Activated CD4-positive, alpha-beta T cell treated with anti-CD3 and anti-CD28 coated beads, Interleukin-2, amount 50 U/mL, for 4 hours (primary cell): Measurements from ENCODE around the gene EXD2.
"Not testable (repeated sequence)": the region's sequence is repeated elsewhere in the genome, so short reads cannot be mapped to it uniquely, and the experiment has no call there.

ENCODE experiments used
- DNase-seq, 2 experiments: peaks; one replicate each; pipeline ENCODE4 v3.0.0-alpha.2; 2020

The EXD2 gene

DNA sequence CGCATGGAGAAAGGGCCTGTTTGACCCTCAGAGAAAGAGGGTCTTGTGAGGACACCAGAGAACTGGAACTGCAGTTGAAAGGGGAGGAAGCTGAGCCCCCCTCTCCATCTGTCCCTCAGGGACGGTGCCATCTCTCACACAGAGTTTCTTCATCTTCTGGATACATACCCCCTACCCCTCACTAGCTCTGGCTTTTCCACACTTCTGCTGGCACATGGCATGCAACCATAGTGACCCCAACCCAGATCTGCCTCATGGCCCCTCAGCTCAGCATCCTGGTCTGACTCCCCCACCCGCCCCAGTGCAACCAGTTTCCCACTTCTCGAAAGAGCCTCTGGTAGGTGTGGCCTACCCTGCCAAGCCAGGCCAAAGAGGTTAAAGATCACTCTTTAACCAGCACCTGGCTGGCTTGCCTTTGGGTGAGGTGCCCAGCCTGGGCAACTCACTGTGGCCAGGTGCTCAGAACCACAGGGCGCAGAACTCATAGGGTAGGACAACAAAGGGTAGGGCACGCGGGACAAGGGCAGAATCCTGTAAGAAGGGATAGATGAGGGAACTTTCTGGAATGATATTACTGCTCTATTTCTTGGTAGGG, 94.5 kb downstream of the EXD2 start:
- DNase-seq = no peak

DNA sequence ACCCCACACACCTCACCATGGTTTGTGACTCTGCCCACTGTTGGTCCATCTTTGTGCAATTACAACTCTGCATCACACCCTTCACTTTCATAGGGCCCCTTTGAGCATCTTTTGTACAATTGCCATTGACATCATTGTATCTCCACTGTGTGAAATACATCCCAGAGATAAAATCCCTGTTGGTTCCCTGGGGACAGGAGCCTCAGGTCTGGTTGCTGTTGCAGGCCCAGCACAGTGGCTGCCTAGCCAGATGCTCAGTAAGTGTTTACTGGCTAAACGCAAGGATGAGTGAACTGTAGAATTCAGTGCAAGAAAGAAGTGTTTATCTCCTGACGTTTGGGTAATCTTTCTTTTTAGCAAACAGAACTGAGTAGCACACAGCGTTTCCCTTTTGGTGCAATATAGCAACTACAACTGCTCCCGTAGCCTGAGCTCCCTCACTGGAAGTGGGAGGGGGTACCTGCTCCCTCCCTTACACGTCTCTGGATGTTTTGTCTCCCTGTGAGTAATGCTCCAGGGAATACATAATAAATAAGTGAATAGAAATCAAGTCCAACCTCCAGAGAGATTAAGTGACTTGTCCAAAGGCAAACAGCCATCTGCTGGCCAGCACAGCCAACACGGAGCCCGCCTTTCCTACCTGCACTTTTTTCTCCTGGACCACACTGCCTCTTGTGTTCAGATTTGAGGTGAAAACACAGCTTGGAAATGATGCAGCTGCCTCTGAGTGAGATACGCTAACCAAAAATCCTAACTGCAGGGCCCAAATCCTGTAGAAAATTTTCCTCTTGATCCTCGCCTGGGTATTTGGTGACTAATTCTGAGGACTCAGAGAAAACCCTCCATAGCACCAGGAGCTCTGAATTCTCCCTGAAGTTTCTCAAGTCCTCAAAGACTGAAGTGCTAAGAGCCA, 96.1 kb downstream of the EXD2 start:
- DNase-seq = no peak

DNA sequence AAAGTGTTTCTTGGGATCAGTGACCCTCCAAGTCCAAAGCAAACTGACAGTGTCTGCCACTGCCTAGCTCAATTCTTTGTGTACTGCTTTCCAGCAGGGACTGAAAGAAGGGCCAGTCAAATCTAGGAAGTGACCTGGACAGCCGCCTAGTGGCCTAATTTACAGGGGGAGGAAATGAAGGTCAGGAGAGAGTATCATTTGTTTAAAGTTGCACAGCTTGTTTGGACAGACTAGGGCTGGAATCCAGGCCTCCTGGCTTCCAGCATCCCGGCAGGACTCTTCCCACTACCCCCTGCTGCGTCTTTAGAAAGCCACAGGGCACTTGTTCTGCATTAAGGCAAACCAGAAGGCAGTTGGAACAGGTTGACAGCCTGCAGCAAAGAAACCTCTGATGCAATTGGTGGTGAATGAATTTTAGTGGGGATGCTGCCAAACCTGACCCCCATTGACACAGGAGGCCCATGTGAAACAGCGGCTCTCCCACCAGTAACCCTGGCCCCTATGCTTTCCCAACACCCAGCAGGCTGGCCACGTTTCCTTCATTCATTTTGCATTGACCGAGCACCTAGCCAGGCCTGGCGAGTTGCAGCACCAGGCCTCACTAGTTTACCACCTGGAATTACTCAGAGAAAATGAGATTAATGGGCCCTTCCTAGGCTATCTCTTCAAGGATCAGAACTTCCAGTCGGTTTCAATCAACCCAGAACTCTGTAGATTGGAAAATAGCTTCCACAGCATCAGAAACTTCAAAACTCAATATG, 96.9 kb downstream of the EXD2 start:
- DNase-seq = no peak

DNA sequence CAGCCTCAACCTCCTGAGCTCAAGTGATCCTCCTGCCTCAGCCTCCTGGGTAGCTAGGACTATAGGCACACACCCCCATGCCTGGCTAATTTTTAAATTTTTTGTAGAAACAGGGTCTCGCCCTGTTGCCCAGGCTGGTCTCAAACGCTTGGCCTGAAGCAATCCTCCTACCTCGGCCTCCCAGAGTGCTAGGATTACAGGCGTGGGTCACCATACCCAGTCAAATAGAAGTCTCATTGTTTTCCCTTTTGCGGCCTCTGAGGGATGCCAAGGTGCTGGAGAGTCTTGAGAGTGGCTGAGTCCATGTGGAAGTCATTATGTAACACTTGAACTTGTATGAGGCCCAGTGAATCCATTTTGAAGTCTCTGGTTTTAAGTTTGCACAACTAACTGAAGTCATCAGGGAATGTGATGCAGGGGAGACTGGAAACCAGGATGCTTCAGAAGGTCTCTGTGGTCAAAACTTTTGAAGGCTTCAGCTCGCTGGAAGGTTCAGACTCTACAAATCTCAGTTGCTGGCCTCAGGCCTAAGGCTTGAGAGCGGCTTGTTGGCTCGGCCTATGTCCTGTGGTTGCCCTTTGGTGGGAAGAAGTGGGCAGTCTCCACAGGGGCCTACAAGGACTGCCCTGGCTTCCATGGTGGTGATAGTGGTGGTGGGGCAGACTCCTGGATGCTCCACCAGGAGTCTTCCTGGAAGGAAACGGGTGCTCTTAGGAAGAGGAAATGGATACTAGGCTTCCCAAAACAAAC, 97.8 kb downstream of the EXD2 start:
- DNase-seq = no peak

DNA sequence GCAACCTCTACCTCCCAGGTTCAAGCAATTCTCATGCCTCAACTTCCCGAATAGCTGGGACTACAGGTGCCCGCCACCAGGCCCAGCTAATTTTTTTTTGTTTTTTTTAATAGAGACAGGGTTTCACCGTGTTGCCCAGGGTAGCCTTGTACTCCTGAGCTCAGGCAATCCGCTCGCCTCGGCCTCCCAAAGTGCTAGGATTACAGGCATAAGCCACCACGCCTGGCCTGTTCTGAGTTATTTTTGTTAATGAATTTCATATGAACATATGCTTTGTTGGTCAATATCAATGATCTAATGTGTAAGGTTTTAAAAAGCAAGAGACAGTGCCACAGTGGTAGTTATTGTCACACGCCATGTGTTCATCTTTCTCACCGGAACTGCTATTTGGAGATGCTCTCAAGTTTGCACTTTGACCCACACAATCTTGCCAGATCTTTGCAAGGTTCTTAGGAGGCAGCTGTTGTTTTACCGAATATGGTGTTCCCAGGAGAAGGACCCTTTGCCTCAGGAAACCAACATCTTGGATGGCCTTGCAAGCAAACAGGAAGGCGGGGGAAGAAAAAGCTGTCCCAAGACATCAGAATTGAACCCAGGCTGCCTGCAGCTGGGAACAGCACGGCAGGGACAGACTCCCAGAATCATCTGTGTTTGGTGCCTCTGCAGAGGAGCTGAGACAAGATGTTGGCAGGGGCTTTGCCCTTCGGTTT, 98.7 kb downstream of the EXD2 start:
- no peak for DNase-seq

DNA sequence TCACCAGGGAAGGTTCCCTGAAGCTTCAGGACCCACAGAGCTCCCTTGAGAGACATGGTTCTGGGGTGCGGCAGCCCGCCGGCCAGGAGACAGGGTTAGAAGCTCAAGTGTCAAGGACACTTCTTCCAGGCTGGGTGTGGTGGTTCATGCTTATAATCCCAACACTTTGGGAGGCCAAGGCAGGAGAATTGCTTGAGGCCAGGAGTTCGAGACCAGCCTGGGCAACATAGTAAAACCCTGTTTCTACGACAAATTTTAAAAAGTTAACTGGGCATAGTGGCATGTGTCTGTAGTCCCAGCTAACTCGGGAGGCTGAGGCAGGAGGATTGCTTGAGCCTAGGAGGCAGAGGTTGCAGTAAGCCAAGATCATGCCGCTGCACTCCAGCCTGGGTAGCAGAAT, 99.6 kb downstream of the EXD2 start:
- DNase-seq = not testable (repeated sequence)

DNA sequence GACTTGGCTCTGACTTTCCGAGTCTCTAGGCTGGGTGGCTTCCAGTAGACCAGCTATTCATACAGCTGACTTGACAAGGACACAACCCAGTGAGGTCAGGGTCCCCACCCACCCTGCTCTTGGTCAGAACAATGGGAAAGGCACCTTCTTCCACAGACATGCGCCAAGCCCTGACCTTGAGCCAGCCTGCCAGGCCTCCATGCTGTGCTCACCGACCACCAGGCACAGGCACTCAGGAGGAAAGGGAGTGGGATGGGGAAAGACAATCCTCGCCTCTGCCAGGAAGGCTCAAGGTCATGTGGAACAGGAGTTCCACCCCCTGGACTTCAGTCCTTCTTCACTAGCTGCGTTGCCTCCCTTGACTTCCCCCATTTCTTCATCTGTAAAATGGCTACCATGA, 100.1 kb downstream of the EXD2 start:
- DNase-seq = no peak

DNA sequence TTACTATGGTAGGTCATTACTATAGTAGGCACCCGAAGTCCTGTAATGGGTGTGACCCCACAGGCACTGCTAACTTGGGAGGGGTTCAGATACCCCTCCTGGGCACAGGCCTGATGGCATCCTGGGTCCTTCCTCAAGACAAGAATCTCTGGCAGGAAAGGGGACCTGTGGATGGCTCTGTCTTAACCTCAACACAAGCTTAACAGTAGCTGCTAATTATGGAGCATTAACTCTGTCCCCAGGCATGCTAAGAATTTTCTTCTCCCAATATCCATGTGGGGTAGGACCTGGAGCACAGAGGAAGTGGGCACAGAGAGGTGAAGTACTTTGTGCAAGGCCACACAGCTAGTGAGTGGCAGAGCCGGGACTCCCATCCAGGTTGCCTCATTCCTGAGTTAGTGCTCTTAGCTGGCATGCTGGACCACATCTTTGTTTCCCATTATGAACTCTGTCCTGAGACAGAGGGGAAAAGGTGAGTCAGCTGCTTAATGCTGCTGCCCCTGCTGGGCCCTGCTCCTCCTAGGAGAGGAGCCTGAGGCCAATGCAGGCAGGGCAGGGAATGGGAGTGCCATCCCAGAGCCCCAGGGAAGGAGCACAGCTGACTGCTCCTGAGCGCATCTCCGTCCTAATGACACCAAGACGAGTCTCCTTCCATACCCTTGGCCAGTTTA, 100.7 kb downstream of the EXD2 start:
- no peak for DNase-seq
